AG09309 (cell line): ENCODE results near the gene CYP2C8.
"Not testable (repeated sequence)": the region's sequence is repeated elsewhere in the genome, so short reads cannot be mapped to it uniquely, and the experiment has no call there.

Experiments
- DNase-seq: peaks from one replicate; pipeline ENCODE4 v3.0.0-alpha.2; 2010; ENCODE audit warnings: low read depth
- H3K4me3 ChIP-seq: 2 replicates; pipeline ENCODE4 v1.5.1; 2011; ENCODE audit warnings: mild to moderate bottlenecking, low read depth, low read length, moderate library complexity; ENCODE audit not compliant: control insufficient read depth
- TF ChIP-seq, protein P1 (sequence below): IDR thresholded peaks from 2 replicates; pipeline ENCODE4 v1.5.1; 2011; ENCODE audit warnings: mild to moderate bottlenecking, low read depth, low read length, inconsistent platforms; ENCODE audit not compliant: insufficient read depth, control insufficient read depth; ENCODE audit errors: missing control alignments

The CYP2C8 gene

DNA sequence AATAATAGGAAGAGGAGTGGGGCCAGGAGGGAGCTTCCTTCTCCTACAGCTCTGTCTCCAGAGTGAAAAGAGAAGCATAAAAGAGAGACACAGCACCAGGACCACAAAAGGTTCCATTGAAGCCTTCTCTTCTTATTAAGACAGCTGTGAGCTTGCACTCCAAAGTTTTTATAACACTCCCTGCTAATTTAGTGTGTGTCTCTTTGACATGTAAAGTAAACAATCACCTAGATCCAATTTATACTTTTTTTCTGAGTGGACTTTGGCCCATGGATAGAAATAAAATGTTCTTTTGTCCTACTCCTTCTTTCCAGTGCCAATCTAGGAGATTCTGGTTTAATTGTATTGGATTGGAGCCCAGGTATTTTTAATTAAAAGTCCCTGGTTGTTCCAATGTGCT is at the start of gene CYP2C8:
TSS of gene CYP2C8 (minus strand) at position 212 of the 400 bp plus-strand sequence. CDS start at position 117, 95 bp downstream.
- no peak for DNase-seq
- no peak within 1 kb of the TSS for H3K4me3 ChIP-seq
- TF ChIP-seq, protein P1, sequence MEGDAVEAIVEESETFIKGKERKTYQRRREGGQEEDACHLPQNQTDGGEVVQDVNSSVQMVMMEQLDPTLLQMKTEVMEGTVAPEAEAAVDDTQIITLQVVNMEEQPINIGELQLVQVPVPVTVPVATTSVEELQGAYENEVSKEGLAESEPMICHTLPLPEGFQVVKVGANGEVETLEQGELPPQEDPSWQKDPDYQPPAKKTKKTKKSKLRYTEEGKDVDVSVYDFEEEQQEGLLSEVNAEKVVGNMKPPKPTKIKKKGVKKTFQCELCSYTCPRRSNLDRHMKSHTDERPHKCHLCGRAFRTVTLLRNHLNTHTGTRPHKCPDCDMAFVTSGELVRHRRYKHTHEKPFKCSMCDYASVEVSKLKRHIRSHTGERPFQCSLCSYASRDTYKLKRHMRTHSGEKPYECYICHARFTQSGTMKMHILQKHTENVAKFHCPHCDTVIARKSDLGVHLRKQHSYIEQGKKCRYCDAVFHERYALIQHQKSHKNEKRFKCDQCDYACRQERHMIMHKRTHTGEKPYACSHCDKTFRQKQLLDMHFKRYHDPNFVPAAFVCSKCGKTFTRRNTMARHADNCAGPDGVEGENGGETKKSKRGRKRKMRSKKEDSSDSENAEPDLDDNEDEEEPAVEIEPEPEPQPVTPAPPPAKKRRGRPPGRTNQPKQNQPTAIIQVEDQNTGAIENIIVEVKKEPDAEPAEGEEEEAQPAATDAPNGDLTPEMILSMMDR = no peak

DNA sequence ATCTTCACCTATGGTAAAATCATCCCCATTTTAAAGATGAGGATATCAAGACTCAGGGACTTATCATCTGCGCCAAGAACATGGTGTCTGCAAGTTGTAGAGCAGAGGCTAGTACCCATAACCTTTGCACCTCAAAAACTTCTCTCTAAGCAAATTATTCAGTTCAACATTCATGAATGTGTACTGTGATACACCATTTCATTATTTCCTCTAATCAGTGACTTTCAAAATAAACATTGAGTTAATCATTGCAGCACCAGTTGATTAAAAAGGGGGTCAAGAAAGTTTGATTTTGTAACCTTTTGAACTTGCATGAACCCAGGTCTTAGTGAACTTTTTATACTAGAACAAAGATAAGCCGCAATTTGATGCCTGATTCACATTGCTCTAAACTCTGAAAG is 47.6 kb upstream of the CYP2C8 start:
- TF ChIP-seq, protein P1 = no peak
- no peak for DNase-seq
- H3K4me3 ChIP-seq = no peak overlapping the region

DNA sequence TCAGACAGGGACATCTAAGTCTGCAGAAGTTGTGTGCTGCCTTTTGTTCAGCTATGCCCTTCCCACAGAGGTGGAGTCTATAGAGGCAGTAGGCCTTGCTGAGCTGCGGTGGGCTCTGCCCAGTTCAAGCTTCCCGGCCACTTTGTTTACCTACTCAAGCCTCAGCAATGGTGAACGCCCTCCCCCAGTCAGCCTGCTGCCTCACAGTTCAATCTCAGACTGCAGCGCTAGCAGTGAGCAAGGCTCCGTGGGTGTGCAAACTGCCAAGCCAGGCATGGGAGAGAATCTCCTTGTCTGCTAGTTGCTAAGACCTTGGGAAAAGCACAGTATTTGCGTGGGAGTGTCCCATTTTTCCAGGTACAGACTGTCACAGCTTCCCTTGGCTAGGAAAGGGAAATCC is 41.5 kb upstream of the CYP2C8 start:
- not testable (repeated sequence) for DNase-seq, H3K4me3 ChIP-seq

DNA sequence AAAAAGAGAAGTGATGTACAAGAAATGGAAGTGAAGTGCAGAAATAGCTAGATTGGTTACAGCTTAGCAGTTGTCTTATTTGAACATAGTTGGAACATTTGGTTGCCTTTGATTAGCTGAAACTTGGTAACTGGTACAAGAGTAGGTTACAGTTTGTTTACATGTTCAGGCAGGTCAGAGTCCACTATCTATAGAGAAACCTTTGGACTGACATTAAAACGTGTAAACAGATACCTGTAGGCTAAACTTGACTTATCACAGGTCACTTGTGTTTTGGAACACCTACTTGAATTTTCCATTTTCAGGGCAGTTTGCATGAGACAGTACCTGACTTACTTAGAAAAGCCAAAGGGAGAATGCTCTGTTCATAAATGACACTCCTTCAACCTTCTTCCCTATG is 28.5 kb upstream of the CYP2C8 start:
- TF ChIP-seq, protein P1 = no peak
- no peak for DNase-seq
- no peak overlapping the region for H3K4me3 ChIP-seq

DNA sequence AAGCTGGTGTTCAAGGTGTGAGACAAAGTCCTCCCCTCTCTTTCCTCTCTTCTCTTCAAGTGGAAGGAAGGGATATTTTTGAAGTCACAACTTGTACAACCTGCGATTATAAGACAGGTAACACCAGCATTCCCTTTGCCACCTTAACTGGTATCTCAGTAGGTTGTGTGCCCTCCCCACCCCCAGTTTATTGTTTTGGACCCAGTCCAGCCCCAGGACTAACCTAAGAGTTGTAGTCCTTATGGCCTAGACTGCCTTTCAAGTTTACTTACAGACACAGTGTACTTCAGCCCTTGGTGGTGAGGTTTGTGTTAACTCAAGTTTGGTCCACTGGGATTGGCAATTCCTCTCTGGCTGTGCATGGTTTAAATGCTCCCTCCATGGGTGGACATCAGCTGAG is 26.8 kb upstream of the CYP2C8 start:
- DNase-seq = no peak
- TF ChIP-seq, protein P1 = no peak

DNA sequence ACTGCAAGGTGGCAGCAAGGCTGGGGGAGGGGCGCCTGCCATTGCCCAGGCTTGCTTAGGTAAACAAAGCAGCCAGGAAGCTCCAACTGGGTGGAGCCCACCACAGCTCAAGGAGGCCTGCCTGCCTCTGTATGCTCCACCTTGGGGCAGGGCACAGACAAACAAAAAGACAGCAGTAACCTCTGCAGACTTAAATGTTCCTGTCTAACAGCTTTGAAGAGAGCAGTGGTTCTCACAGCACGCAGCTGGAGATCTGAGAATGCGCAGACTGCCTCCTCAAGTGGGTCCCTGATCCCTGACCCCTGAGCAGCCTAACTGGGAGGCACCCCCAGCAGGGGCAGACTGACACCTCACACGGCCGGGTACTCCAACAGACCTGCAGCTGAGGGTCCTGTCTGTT is 10.3 kb upstream of the CYP2C8 start:
- DNase-seq = not testable (repeated sequence)

More for the DNA sequence above, 26.8 kb upstream of the CYP2C8 start:
- no peak overlapping the region for H3K4me3 ChIP-seq

DNA sequence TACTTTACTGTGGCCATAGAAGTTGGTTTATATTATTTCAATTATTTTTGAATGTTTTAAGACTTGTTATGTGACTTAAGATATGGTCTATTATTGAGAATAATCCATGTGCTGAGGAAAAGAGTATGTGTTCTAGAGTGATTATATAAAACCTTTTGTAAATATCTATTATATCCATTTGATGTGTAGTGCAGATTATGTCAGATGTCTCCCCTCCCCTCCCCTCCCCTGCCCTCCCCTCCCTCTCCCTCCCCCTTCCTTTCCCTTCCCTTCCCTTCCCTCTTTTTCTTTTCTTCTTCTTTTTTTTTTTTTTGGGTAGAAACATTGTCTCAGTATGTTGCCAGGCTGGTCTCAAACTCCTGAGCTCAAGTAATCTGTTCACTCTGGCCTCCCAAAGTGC is 8.3 kb upstream of the CYP2C8 start:
- TF ChIP-seq, protein P1 = no peak
- no peak overlapping the region for H3K4me3 ChIP-seq
- DNase-seq = no peak

More for the DNA sequence above, 10.3 kb upstream of the CYP2C8 start:
- not testable (repeated sequence) for H3K4me3 ChIP-seq

DNA sequence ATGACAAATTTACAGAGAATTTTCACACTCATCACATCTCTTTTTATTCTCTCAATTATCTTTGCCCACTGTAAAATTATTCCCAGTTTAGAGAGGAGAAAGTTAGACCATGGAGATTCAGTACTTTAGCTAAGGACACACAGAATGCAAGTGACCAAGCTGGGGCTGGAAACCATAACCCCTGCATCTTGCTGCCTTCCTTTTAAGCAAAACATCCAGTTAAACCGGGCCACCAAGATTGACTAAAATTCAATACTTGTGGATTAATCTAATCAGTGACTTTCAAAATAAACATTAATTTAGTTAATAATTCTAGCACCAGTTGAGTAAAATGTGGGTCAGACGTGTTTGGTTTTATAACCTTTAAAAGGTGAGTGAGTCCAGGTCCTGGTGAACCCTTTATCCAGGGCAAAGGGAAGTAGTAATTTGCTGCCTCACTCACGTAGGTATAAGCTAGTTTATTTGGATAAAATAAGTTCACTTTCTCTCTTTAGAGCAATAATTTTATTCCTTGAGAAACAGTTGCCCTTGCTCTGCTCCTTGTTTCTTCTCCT is 1.9 kb upstream of the CYP2C8 start:
- TF ChIP-seq, protein P1 = no peak
- no peak for DNase-seq
- no peak overlapping the region for H3K4me3 ChIP-seq

DNA sequence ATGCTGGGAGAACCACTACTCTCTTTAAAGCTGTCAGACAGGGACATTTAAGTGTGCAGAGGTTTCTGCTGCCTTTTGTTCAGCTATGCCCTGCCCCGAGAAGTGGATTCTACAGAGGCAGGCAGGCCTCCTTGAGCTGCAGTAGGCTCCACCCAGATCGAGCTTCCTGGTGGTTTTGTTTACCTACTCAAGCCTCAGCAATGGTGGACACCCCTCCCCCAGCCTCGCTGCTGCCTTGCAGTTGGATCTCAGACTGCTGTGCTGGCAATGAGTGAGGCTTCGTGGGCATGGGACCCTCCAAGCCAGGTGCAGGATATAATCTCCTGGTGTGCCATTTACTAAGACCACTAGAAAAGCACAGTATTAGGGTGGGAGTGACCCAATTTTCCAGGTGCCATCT is 5.2 kb downstream of the CYP2C8 start:
- H3K4me3 ChIP-seq, DNase-seq: not testable (repeated sequence)
